Pancreas (tissue), 10 donors: ENCODE results near the gene CCDC63. TPM values are rescaled to one million over a fixed set of nuclear protein-coding genes. Genes with fewer than 3 reads are reported as not detected.

Source experiments
- ATAC-seq, 4 donors: fragments of 200-7000 bp; cut with Tn5 transposase; one replicate each; pipeline versions ENCODE4 v1.8.0 to v1.9.1; 2020; ENCODE audit warnings: mild to moderate bottlenecking in 4 of 4, moderate library complexity in 4 of 4
- DNase-seq, 6 donors: peaks; one replicate each; pipeline ENCODE4 v3.0.0-alpha.2; 2020
- FAIRE-seq: peaks from 2 replicates; lab custom pipeline; 2012; peaks lifted over from hg19 to GRCh38; lab: Jason Lieb, UNC
- H3K27ac ChIP-seq, 4 donors: fragments of 200-600 bp; sonication (generic); 1 replicate in 3 of 4; 2 replicates in 1 of 4; pipeline versions ENCODE4 v1.5.0 to v1.8.0; 2020
- H3K27me3 ChIP-seq, 4 donors: fragments of 200-600 bp; one replicate each; pipeline ENCODE4 v1.8.0; 2021
- H3K36me3 ChIP-seq, 3 donors: fragments of 200-600 bp; sonication (generic) in 1 of 3; one replicate each; pipeline versions ENCODE4 v1.5.0 to v1.8.0; 2020 to 2021
- H3K4me1 ChIP-seq, 3 donors: fragments of 200-600 bp; one replicate each; pipeline ENCODE4 v1.8.0; 2021
- H3K4me3 ChIP-seq, 4 donors: fragments of 200-600 bp; sonication (generic) in 2 of 4; one replicate each; pipeline versions ENCODE4 v1.5.0 to v1.8.0; 2020 to 2021
- H3K9me3 ChIP-seq, 4 donors: fragments of 200-600 bp; one replicate each; pipeline ENCODE4 v1.8.0; 2021
- WGBS, 2 donors: extraction: QIAGEN DNeasy Blood & Tissue Kit; methylation state at CpG; one replicate each; pipeline ENCODE4 v1.1.7; 2013; 5-methylcytosine and 5-hydroxymethylcytosine counted together
- intact Hi-C, 3 donors: fragments of 100-400 bp; cut with DNase I; formaldehyde crosslinking; loops; one replicate each; pipeline versions ENCODE4 v1.11.1 to v1.14.2; 2022
- polyA plus RNA-seq, 2 donors: library from polyadenylated mRNA; stranded (reverse); fragments of 200-250 nt; gene quantifications; one replicate each; pipeline ENCODE4 v1.2.3, GENCODE V29; 2013
- total RNA-seq, 6 donors: library from RNA; stranded (reverse); fragmentation: NEBNext Ultra II Directional in 4 of 6; extraction: Animal tissue kit (Norgen Biotek cat#: 25700) in 4 of 6; gene quantifications; one replicate each; pipeline versions ENCODE4 v1.2.1 to v1.2.4, GENCODE V29; 2021 to 2023
- TF ChIP-seq, protein P1 (sequence below), 4 donors: fragments of 200-600 bp; sonication (generic) in 3 of 4; IDR thresholded peaks; one replicate each; pipeline versions ENCODE4 v1.5.0 to v1.8.0; 2021; ENCODE audit warnings: antibody characterized with exemption in 4 of 4
- donor health status: healthy with polysubstance abuse.
- donor health status: DM: no; HTN: no; CAD: no; lungs with moderate emphysema.
- donor health status: DM: no; HTN: no; CAD: no.
- donor health status: control.
- donor health status: control.
- donor health status: Bipolar disorder and iron deficiency.
- donor health status: DM: yes; HTN: yes; CAD: no.
- donor health status: DM: no; HTN: no; CAD: no.
- donor health status: DM: no; HTN: no; CAD: no.
- donor health status: DM: yes; HTN: yes; CAD: no.

Gene CCDC63
- total and polyA plus RNA-seq, 8 donors, result not detected

DNA sequence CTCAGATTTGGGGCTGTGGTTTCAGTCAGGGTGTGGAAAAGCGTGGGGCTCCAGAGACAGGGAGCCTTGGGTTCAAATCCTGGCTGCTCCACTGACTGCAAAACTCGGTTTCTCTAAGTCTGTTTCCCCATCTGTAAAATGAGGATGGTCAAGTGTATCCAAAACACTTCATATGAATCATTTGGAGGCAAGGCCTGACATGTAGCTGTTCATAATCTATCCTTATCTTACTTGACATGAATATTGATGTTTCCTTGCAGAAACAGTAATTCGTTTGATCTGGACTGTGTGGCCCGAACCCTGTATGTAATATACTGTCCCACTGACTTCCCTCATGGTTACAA lies 1.5 kb upstream of the CCDC63 start:
- ATAC-seq (no peak), FAIRE-seq (no peak), DNase-seq (no peak)
- H3K27me3 ChIP-seq, result peaks cover 0 to 12% (median 0%) of the 10 kb centered on the region in 4 donors
- TF ChIP-seq, protein P1, sequence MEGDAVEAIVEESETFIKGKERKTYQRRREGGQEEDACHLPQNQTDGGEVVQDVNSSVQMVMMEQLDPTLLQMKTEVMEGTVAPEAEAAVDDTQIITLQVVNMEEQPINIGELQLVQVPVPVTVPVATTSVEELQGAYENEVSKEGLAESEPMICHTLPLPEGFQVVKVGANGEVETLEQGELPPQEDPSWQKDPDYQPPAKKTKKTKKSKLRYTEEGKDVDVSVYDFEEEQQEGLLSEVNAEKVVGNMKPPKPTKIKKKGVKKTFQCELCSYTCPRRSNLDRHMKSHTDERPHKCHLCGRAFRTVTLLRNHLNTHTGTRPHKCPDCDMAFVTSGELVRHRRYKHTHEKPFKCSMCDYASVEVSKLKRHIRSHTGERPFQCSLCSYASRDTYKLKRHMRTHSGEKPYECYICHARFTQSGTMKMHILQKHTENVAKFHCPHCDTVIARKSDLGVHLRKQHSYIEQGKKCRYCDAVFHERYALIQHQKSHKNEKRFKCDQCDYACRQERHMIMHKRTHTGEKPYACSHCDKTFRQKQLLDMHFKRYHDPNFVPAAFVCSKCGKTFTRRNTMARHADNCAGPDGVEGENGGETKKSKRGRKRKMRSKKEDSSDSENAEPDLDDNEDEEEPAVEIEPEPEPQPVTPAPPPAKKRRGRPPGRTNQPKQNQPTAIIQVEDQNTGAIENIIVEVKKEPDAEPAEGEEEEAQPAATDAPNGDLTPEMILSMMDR (IDR thresholded peaks at IDR 0.05), result no peak
- H3K9me3 ChIP-seq, result no peaks in the 10 kb centered on the region
- H3K36me3 ChIP-seq, result no peaks in the 10 kb centered on the region
- no peak overlapping the region for H3K4me3 ChIP-seq
- 56 to 65% methylated on average over 4 of the region's 4 CpGs for WGBS, 2 donors
- H3K4me1 ChIP-seq, result no peaks in the 10 kb centered on the region
- intact Hi-C loops, result no loop called here
- H3K27ac ChIP-seq, result no peak overlapping the region

DNA sequence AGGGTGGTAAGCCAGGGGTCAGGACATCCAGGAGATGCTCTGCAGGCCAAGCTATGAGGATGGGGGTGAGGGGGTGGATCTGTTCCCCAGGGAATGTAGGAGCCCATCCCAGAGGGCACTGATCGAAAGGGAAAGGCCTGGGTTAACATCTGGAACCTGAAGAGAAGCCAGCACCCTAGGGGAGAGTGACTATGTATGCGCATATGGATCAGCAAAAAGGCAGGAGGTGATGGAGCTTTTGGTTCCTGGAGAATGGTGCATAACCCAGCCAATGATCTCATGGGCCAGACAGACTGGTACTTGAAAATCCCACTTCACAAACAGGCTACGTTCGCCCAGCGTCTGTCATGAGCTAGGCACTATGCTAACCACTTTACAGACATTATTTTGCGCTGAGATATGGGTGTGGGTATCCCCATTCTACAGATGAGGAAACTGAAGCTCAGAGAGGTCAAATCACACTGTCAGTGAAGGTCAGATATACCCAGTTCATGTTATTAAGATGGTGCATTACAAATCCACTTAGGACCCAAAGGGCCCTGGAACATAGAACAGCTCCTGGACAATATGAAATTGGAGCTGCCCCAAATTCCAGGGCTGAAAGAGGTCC lies 1.6 kb downstream of the CCDC63 start:
- FAIRE-seq (no peak), DNase-seq (no peak), ATAC-seq (no peak)
- TF ChIP-seq, protein P1 (IDR thresholded peaks at IDR 0.05), result no peak
- intact Hi-C loops, result no loop called here
- Histone ChIP-seq H3K4me1 (no peaks in the 10 kb centered on the region), H3K27me3 (peaks cover 0 to 12% (median 0%) of the 10 kb centered on the region in 4 donors), H3K4me3 (no peak overlapping the region), H3K27ac (no peak overlapping the region), H3K9me3 (no peaks in the 10 kb centered on the region), H3K36me3 (no peaks in the 10 kb centered on the region)
- 89 to 92% methylated on average over 6 of the region's 6 CpGs for WGBS, 2 donors

DNA sequence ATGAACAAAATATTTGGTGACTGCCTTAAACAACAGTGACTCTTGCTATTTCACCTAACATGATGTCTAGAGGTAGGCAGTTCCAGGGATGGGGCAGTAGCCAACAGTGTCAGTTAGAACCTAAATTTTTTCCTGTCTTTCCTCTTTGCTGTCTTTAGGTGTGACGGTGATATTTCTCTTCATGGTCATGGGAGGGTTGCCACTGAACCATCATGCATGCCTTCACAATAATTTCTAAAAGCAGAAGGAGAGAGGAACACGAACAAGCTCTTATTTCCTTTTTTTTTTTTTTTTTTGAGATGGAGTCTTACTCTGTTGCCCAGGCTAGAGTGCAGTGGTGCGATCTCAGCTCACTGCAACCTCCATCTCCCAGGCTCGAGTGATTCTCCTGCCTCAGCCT lies 2.4 kb downstream of the CCDC63 start:
- Histone ChIP-seq H3K4me3 (no peak overlapping the region), H3K27me3 (peaks cover 0 to 12% (median 0%) of the 10 kb centered on the region in 4 donors), H3K4me1 (no peaks in the 10 kb centered on the region), H3K9me3 (no peaks in the 10 kb centered on the region), H3K36me3 (no peaks in the 10 kb centered on the region), H3K27ac (no peak overlapping the region)
- TF ChIP-seq, protein P1 (IDR thresholded peaks at IDR 0.05), result no peak
- no peak for FAIRE-seq
- 66 to 72% methylated on average over 4 of the region's 4 CpGs for WGBS, 2 donors
- no peak for ATAC-seq
- DNase-seq, result no peak
- intact Hi-C loops, result no loop called here

DNA sequence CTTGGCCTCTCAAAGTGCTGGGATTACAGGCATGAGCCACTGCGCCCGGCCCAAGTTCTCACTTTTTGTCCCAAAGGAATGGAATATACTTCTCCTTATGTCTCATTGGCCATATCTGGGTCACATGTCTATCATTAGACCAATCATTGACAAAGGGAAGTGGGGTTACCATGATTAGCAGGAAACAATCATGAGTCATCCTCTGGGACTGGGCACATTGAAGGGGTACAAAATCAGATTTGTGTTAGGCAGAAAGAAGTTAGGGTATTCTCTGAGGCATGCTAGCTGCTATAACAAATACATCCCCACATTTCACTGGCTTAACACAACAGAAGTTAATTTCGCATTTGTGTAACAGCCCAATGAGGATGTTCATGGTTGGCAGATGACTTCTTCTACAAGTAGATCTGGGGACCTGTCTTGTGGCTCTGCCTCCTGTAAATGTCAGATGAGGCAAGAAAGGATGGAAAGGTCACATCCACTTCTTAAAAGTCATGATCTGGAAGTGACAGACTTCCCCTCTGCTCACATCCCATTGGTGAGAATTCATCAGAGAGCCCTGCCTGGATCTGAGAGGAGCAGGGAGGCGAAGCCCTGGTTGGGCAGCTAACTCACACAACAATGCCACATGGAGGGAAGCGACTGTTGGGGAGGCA lies 3.1 kb downstream of the CCDC63 start:
- peaks cover 0 to 12% (median 0%) of the 10 kb centered on the region in 4 donors for H3K27me3 ChIP-seq
- H3K36me3 ChIP-seq, result no peaks in the 10 kb centered on the region
- no peaks in the 10 kb centered on the region for H3K9me3 ChIP-seq
- DNase-seq, result no peak
- TF ChIP-seq, protein P1 (IDR thresholded peaks at IDR 0.05), result no peak
- H3K27ac ChIP-seq, result no peak overlapping the region
- no peaks in the 10 kb centered on the region for H3K4me1 ChIP-seq
- ATAC-seq, result no peak
- intact Hi-C loops, result no loop called here
- WGBS, 2 donors, result 78 to 85% methylated on average over 5 of the region's 5 CpGs
- H3K4me3 ChIP-seq, result no peak overlapping the region
- no peak for FAIRE-seq

DNA sequence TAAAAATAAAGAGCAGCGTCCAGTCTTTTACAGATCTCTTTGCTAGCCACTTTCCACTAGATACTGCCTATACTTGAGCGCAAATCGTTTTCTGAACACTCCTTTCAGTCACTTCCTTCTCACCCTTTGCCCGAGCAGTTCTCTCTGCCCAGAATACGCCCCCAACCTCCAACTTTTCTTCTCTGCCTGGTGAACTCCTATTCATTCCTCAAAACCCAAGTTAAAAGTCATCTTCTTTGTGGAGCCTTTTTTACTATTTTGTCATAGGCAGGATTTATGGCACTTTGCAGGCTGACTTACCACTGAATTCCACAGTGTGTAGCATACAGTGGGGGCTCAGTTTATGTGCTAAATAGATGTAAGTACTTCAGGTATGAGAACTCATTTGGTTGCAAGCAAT lies 4.0 kb downstream of the CCDC63 start:
- peaks cover 0 to 12% (median 0%) of the 10 kb centered on the region in 4 donors for H3K27me3 ChIP-seq
- H3K27ac ChIP-seq, result no peak overlapping the region
- DNase-seq, result no peak
- H3K36me3 ChIP-seq, result no peaks in the 10 kb centered on the region
- FAIRE-seq, result no peak
- WGBS, 2 donors, result 53 to 62% methylated on average over 5 of the region's 5 CpGs
- no peaks in the 10 kb centered on the region for H3K9me3 ChIP-seq
- H3K4me3 ChIP-seq, result no peak overlapping the region
- intact Hi-C loops, result no loop called here
- TF ChIP-seq, protein P1 (IDR thresholded peaks at IDR 0.05), result no peak
- H3K4me1 ChIP-seq, result no peaks in the 10 kb centered on the region
- no peak for ATAC-seq
